ENCODE data around the gene COA3.

DNA sequence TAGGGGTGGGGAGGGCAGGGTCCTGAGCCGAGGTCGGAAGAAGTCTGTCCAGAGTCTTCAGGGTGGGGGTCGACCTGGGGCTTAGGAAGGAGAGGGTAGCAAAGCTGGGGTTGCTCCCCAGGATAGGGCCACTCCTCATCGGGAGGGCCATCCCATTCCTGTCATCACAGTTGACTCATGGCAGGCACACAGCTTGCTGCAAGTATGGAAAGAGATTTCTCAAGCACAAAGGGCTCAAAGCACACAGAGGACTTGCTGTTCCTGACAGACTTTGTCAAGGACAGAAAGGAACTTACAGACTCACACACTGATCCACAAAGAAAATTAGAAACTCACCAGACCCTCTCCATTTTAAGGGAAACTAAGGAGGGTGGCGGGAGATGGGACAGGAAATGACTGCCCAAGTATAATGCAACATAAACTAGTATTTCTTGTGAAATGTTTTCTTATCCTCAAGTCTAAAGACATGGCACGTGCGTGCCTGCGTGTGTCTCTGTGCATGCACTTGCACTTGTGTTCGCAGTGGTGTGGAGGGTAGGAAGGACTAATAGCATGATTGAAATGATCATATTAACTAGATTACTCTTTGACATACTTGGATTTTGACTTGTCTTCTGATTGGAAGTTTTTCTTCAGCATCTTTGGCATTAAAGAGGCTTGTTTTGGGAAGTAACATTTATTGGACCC lies 48.2 kb upstream of the COA3 start:
- no peak for TF ChIP-seq CTCF (optimal IDR thresholded peaks at IDR 0.05 in 1 of 3, IDR thresholded peaks at IDR 0.05 in 1 of 3, conservative IDR thresholded peaks at IDR 0.05 in 1 of 3; ENCODE audit: extremely low read depth in 1 of 3, insufficient read depth in 2 of 3, low read length in 3 of 3)
- TF ChIP-seq EZH2 (IDR thresholded peaks at IDR 0.05; ENCODE audit: low read length), result no peak

All from keratinocyte (primary cell).